Smooth muscle cell of the brain vasculature (primary cell): ENCODE results near the gene CD163L1.

Source experiments
- DNase-seq: peaks from one replicate; pipeline ENCODE4 v3.0.0-alpha.2; 2012; ENCODE audit warnings: low read depth, low spot score

The CD163L1 gene

GRCh38 chr12:7324176-7324575, 119.8 kb downstream of the CD163L1 start:
- DNase-seq: no peak

GRCh38 chr12:7322599-7322998, 121.4 kb downstream of the CD163L1 start:
- no peak for DNase-seq

- DNase-seq: no peak
These were observed 122.3 kb downstream of the CD163L1 start for GRCh38 chr12:7321624-7322023.

GRCh38 chr12:7319930-7320329, 124.0 kb downstream of the CD163L1 start:
- no peak for DNase-seq

- DNase-seq: no peak
These were observed 133.9 kb downstream of the CD163L1 start for GRCh38 chr12:7310070-7310469.
